Cerebellar nuclear complex (tissue), 1 donor: Measurements from ENCODE around the gene LARP7.
"Not testable (repeated sequence)": the region's sequence is repeated elsewhere in the genome, so short reads cannot be mapped to it uniquely, and the experiment has no call there.

ENCODE experiments used
- DNase-seq, 2 experiments: peaks; one replicate each; lab custom pipeline; 2025; lab: John Stamatoyannopoulos, UW

Gene LARP7

DNA sequence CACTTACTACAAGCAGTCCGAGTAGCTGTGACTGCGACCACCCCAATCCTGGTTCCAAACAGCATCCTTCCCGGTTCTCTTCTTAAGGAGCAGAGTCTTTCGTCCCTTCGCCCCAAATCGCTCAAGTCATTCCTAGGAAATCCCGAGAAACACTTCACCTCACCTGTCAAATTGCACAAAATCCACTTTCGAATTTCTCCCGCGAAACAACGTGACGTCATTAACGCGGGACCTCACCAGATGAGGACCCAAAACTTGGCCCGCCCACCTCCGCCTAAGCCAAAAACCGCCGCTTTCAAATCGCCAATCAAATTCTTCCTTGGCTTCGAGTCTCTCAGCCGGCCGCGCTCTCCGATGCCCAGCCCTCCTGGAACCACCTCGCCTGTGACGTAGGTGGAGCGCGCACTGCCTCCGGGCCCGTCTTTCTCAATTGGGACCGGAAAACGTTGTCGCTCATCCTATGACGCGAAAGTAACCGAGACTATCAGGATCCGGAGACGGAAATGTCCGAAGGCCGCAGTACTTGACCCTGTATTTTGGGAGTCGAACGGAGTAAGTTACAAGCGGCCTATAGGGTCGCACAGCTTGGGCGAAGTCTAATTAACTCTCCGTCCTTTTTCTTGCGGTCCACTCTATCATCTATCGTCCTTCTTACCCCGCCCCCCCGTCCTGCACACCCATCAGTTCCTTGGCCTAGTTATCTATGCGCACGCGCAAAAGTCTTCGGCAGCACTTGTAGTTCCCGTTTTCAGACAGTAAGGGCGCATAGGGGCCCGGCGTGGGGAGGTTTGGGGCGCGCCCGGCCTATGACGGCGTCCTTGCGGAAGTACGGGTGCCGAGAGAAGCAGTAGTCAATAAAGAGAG, at the start of gene LARP7, which contains the start of gene ZGRF1:
LARP7 (plus strand) TSS at position 456 of the 864 bp plus-strand sequence. CDS start 7,527 bp downstream, outside the sequence.
ZGRF1 (minus strand) TSS at position 222 of the 864 bp plus-strand sequence. CDS start 3,733 bp downstream, outside the sequence.
- DNase-seq: peak; percentile 91 to 98

DNA sequence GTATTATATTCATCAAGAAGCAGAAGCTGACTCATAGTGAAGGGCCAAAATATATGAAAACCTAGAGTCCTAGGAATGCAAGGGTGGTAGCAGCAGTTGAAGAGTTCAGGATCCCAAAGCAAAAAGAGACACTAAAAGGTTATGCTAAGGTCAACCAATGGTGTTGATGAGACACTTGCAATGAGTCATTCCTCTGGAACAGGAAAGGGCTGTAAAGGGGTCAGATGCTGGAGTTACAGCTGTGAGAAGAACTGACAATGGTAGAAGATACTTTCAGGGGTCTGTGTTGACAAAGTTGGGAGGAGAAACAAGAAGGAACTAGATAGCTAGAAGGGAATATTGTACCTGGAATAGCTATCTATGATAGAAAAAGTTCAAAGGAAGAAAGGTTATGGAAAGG, 47.7 kb upstream of the LARP7 start:
- no peak for DNase-seq

DNA sequence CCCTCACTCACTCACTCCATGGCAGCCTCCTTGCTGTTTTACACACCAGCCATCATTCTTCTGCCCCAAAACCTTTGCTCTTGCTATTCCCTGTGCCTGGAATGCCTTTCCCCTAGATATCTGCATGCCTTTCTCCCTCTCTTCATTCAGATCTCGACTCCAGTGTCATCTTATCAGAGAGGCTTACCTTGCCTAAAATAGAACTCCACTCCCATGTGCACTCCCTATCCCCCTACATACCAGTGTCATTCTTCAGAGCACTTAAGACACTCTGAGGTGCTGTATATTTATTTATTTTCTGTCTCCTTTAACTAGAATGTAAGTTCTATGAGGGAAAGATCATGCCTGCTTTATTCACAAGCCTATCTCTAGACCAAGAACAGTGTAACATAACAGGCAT, 45.4 kb upstream of the LARP7 start:
- DNase-seq: no peak

DNA sequence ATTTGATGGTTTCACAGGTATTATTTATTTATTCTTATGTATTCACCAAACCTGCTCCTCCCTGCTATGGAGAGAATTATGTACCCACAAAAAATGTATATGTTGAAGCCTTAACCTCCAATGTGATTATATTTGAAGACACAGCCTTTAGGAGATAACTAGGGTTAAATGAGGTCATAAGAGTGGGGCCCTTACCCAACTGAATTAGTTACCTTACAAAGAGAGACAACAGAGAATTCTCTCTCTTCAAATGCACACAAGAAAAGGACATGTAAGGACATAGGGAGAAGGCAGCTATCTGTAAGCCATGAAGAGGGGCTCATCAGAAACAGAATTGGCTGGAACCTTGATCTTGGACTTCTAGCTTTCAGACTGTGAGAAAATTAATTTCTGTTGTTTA, 44.2 kb upstream of the LARP7 start:
- DNase-seq: no peak

DNA sequence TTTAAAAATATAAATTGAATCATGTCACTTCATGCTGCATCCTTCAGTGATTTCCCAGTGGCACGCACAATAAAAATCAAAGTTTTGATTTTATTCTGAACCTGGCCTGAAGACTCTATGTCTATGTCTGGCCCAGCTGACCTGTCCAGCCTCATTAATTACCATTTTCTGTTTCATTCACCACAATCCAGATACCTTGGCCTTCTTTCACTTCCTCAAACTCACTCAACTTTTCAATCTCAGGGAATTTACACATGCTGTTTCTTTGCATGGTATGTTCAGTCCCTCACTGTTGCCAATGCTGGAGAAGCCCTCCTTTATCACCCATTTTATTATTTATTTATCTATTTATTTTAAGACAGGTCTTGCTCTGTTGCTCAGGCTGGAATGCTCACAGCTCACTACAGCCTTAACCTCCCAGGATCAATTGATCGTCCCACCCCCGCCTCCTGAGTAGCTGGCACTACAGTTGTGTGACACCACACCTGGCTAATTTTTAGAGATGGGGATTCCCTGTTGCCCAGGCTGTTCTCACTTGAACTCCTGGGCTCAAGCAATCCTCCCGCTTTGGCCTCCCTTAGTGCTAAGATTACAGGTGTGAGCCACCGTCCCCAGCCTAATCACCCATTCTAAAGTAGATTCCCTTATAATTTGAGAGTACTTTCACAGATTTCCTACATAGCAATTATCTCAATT, 43.4 kb upstream of the LARP7 start:
- no peak for DNase-seq

DNA sequence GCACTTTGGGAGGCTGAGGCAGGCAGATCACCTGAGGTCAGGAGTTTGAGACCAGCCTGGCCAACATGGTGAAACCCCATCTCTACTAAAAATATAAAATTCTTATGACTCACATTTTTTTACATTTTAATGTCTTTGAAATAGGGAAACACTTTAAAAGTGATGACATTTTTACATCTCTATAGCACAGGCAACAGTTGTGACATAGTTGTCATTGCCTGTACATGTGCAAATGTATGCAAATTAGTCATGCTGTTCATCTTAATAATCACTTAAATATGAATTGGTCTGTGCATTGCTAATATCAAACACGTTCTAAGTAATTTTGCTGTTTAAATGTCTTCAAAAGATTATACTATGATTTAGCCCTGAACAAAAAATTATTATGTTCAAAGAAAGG, 42.0 kb upstream of the LARP7 start:
- DNase-seq: no peak

DNA sequence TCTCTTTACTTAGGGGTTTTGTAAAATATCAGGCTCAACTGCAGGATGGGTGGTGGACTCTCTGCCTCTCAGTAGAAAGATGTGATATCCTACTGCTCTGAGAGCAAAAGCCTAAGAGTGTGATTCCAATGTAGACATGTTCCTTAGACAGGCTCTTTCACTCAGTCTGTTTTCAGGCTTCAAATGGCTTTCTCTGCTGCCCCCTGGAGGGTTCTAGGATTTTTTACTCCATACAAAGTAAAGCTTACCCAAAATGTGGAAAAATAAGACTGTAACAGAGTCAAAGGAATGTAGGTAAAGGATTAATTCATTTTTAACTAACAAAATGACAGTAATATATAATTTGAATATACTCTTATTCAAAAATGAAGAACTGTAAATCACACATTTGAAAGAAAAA, 32.4 kb upstream of the LARP7 start:
- DNase-seq: no peak

DNA sequence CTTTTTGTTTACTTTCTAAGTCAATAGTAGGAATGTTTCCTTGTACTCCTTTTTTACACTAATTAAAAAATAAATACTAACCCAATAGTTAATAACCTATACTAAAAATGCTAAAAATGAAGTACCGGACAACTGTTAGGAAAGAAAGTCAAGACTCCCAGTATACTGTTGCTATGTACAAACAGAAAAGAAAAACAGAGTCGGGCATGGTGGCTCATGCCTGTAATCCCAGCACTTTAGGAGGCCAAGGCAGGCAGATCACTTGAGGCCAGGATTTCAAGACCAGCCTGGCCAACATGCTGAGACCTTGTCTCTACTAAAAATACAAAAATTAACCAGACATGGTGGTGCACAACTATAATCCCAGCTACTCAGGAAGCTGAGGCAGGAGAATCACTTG, 24.1 kb upstream of the LARP7 start:
- not testable (repeated sequence) for DNase-seq

DNA sequence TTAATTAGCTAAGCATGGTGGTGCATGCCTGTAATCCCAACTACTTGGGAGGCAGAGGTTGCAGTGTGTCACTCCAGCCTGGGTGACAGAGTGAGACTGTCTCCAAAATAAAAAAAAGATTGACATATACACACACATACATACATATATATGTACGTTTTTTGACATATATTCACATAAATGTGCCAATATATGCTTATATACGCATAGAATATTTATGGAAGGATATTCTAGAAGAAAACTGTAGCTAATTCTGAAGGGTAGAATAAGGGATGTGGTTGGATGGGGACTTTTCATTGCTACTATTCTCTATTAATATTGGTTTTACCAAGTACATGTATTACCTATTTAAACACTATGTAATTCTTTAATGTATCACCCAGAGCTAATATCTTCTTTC, 20.0 kb upstream of the LARP7 start:
- no peak for DNase-seq

DNA sequence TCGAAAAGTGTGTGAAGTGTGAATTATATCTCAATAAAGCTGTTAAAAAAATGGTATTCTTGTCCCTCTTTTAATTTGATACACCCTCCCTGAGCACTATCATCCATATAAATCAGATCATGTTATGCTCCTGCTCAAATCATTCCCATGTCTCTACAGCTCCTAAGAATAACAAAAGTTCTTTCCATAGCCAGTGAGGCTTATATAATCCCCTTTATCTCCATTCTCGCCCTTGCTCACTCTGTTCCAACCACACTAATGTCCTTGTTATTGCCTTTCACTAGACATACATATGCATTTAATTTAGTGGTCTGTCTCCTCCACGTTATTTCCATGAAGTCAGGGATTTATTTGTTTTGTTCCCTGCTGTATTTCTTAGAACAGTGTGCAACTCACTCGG, 10.7 kb upstream of the LARP7 start:
- DNase-seq: no peak

DNA sequence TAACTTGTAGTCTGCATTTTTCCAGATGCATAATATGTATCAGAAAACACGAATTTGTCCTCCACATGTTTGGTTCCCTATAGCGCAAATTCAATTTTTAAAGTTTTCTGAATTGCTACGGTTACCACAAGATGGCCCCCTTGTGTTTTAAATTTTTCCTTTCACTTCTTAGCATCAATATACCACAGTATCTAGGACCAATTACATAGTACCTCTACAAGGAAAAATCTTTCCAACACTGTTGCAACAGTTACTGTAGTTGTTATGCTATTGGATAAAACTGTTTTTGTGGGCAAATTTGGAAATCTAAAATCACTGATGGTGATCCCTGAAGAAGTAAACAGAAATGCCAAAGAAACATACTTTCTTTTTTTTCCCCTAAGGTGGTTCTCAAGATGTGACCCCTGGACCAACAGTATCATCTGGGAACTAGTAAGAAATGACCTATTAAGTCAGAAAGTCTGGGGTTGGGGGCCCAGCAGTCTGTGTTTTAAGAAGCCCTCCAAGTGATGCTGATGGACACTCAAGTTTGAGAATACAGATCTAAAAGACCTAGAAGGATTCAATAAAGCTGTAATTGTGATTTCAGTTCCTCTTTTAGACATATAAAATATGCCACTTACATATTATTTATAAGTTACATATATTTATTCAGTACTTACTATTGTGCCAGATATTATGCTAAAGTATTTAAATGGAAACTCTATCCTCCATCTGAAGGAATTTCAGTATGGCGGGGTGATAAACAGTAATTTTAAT, 3.3 kb upstream of the LARP7 start:
- DNase-seq: no peak

DNA sequence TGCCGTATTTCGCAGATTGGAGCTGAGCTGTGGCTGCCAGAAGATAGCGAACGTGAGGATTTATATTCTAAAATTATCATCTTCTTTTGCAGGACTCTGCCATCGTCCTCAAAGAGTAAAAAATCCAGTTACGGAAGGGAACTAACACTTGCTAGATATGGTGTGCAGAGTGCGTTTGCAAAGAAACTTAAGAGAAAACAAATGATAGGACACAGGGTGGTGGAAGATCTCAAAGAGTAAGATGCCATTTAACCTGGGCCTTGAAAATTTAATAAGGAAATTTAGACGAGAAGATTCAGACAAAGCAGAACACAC, 566 bp downstream of the LARP7 start:
- DNase-seq: no peak

DNA sequence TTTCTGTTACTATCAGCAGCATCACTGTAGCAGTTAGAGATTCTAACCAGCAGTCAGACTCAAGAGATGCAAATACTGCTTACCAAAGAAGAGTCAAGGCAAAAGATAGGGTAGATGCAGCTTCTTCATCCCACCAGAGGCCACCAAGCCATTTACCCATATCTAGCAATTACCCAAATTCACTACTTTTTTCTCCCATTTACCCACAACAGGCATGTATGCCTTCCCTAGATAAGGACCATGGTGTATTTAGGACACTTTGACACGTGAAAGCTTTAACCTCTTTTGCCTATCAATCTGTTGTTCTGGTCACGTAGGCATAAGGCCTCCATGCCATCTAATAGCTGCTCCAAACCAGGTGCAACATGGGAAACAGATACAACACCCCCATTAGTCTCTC, 5.6 kb downstream of the LARP7 start:
- DNase-seq: no peak

DNA sequence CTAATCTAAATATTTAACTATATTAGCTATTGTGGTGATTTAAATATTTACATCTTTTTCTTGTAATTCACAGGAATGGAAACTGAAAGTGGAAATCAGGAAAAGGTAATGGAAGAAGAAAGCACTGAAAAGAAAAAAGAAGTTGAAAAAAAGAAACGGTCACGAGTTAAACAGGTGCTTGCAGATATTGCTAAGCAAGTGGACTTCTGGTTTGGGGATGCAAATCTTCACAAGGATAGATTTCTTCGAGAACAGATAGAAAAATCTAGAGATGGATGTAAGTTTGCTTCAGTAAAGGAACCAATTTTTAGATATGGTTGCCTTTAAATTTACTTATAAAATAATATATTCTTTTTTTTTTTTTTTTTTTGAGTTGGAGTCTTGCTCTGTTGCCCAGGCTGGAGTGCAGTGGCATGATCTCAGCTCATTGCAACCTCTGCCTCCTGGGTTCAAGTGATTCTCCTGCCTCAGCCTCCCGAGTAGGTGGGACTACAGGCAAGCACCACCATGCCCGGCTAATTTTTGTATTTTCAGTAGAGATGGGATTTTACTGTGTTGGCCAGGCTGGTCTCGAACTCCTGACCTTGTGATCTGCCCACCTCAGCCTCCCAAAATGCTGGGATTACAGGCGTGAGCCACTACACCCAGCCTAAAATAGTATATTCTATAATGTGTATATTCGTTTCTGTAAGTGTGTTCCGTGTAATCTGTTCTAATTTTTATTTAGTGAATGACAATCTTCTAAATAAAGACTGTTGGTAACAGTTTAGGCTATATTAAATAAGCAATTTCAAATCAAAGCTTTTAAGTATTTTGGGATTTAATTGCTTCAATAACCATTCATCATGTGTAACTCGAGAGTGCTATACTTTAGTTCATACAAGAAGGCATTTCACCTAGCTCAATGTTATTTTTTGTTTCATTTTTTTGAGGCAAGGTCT, 7.9 kb downstream of the LARP7 start:
- DNase-seq: not testable (repeated sequence)

DNA sequence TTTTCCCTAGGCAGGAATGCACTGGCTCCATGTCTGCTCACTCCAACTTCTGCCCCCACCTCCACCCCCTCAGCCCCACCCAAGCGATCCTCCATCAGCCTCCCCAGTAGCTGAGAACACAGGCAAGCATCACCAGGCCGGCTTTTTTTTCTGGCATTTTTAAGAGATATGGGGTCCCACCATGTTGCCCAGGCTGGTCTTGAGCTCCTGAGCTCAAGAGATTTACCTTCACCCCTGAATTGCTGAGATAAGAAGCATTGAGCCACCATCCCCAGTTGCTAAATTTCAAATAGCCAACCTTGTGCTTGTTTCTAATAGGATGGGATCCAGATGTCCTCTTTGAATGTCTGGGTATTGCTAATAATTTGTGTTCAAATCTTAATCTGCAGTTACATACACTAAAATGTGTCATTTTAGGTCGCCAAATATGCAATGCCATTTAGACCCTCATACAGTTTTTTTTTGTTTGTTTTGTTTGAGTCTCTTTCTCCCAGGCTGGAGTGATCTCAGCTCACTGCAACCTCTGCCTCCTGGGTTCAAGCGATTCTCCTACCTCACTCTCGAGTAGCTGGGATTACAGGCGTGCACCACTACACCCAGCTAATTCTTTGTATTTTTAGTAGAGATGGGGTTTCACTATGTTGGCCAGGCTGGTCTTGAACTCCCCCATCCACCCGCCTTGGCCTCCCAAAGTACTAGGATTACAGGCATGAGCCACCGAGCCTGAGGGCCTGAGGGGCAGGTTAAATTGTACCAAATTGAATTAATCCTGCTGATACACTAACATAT, 8.8 kb downstream of the LARP7 start:
- no peak for DNase-seq

DNA sequence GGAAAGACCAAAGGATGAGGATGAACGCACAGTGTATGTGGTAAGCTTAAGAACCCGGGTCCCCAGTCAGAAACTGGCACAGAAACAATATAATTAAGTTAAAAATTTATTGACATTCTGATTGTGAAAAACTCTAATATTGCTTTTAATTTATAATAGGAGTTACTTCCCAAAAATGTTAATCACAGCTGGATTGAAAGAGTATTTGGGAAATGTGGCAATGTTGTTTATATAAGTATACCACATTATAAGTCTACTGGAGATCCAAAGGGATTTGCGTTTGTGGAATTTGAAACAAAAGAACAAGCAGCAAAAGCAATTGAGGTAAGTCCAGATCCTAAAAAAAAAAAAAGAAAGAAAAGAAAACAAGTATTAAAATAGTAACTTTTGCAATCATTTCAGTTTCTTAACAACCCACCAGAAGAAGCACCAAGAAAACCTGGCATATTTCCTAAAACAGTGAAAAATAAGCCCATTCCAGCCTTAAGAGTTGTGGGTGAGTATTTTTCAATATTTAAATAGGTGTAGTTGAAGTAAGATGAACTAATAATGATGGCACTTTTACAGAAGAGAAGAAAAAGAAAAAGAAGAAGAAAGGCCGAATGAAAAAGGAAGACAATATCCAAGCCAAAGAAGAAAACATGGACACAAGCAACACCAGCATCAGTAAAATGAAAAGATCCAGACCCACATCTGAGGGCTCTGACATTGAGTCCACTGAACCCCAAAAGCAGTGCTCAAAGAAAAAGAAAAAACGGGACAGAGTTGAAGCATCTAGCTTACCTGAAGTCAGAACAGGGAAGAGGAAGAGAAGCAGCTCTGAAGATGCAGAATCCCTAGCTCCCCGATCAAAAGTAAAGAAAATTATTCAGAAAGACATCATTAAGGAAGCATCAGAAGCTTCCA, 9.9 kb downstream of the LARP7 start:
- no peak for DNase-seq

DNA sequence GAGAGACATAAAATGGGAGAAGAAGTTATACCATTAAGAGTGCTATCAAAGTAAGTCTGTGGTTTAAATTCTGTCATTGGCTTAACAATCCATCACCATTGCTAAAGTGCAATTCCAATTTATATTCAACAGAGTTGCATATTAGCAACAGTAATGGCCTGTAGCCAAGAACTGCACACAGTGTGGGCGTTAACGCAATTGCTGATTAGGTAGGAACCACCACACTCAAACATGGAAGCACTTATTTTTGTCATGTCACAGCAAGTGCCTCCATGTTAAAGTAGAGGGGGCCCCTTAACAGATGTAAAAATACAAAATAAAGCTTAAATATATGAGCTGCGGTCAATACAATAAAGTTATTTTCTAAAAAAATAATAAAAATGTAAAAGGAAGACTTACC, 10.8 kb downstream of the LARP7 start:
- DNase-seq: no peak

DNA sequence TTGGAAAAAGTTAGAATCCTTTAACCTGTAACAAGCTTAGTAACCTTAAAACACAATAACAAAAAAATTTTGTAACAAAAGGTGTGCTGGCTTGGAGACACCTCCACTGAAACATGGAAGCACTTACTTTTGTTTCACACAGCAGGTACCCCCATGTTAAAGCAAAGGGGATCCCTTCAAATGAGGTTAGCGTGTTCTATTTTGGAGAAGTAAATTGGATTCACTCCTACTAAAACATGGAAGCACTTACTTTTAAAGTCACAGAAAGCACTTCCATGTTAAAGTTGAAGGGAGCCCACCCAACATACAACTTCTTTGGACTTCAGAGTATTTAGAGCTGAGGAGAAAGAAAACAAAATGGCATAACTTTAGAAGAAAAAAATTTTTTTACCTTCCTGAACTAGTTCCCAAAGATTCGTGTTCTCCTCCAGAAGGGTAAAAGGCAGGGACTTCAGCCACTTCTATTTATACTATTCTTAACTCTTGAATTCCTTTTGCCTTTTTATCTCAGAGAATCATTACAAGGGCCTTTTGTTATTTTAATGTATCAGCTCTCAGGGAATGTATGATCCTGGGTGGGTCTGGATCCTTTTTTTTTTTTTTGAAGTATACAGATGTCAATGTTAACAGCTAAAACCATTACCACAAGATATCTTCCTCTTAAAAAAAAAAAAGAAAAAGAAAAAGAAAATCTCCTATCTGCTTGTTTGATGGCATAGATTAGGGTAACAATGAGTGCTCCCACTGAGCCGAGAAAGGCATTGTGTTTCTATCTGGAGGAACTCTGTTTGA, 11.5 kb downstream of the LARP7 start:
- DNase-seq: no peak

DNA sequence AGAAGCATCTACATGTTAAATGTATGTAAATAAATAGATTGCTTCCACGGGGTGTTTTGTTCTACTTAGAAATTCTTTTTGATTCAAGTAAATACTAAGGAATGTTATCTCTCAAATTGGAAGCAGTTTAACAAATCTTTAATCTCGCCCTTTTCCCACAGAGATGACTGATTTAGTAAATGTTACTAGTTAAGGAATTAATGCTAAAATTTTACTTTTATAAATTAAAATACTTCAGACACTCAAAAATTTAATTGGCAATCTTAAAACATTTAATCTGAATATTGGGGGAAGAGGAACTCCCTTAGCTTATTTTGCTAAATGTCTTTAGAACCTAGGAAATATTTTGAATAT, 12.1 kb downstream of the LARP7 start:
- no peak for DNase-seq
